ENCODE measurements around the gene SIGLEC12.

Gene SIGLEC12

GRCh38 chr19:51525651-51526050 lies 24.1 kb upstream of the SIGLEC12 start:
- Histone ChIP-seq H3K36me3 (ENCODE audit: insufficient read depth, low read length) (no peaks in the 10 kb centered on the region), H4K20me1 (ENCODE audit: insufficient read depth, low read length) (no peaks in the 10 kb centered on the region), H3K9me3 (ENCODE audit: low read length) (no peaks in the 10 kb centered on the region), H3K4me3 (ENCODE audit: low read depth, low read length, poor library complexity, severe bottlenecking) (no peak overlapping the region), H3K9ac (ENCODE audit: low read length) (no peak overlapping the region), H3F3A (ENCODE audit: insufficient read depth, low read length) (no peaks in the 10 kb centered on the region), H3K9me2 (ENCODE audit: low read depth, low read length) (no peaks in the 10 kb centered on the region), H2AFZ (ENCODE audit: low read length) (no peak overlapping the region), H3K4me1 (ENCODE audit: insufficient read depth, low read length, severe bottlenecking) (no peaks in the 10 kb centered on the region), H3K4me2 (ENCODE audit: low read length) (no peak overlapping the region), H3K27ac (ENCODE audit: low read depth, low read length, poor library complexity, severe bottlenecking) (no peak overlapping the region), H3K27me3 (ENCODE audit: insufficient read depth, low read length) (peaks cover 6% of the 10 kb centered on the region; the same call in 1 of the 2 replicates), H3K79me2 (ENCODE audit: insufficient read depth, low read length) (no peaks in the 10 kb centered on the region)
- TF ChIP-seq, protein P1, sequence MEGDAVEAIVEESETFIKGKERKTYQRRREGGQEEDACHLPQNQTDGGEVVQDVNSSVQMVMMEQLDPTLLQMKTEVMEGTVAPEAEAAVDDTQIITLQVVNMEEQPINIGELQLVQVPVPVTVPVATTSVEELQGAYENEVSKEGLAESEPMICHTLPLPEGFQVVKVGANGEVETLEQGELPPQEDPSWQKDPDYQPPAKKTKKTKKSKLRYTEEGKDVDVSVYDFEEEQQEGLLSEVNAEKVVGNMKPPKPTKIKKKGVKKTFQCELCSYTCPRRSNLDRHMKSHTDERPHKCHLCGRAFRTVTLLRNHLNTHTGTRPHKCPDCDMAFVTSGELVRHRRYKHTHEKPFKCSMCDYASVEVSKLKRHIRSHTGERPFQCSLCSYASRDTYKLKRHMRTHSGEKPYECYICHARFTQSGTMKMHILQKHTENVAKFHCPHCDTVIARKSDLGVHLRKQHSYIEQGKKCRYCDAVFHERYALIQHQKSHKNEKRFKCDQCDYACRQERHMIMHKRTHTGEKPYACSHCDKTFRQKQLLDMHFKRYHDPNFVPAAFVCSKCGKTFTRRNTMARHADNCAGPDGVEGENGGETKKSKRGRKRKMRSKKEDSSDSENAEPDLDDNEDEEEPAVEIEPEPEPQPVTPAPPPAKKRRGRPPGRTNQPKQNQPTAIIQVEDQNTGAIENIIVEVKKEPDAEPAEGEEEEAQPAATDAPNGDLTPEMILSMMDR (IDR thresholded peaks at IDR 0.05; ENCODE audit: low read length) = no peak
- no peak for TF ChIP-seq EZH2 (IDR thresholded peaks at IDR 0.05; ENCODE audit: borderline replicate concordance, low read length)

- Histone ChIP-seq H3K27me3 (ENCODE audit: insufficient read depth, low read length) (peaks cover 6% of the 10 kb centered on the region; the same call in 1 of the 2 replicates), H3K4me2 (ENCODE audit: low read length) (no peak overlapping the region), H3K27ac (ENCODE audit: low read depth, low read length, poor library complexity, severe bottlenecking) (no peak overlapping the region), H3K79me2 (ENCODE audit: insufficient read depth, low read length) (no peaks in the 10 kb centered on the region), H4K20me1 (ENCODE audit: insufficient read depth, low read length) (no peaks in the 10 kb centered on the region), H3K9ac (ENCODE audit: low read length) (no peak overlapping the region), H3K36me3 (ENCODE audit: insufficient read depth, low read length) (no peaks in the 10 kb centered on the region), H3K4me3 (ENCODE audit: low read depth, low read length, poor library complexity, severe bottlenecking) (no peak overlapping the region), H3K4me1 (ENCODE audit: insufficient read depth, low read length, severe bottlenecking) (no peaks in the 10 kb centered on the region), H3K9me3 (ENCODE audit: low read length) (no peaks in the 10 kb centered on the region), H3K9me2 (ENCODE audit: low read depth, low read length) (no peaks in the 10 kb centered on the region), H2AFZ (ENCODE audit: low read length) (no peak overlapping the region), H3F3A (ENCODE audit: insufficient read depth, low read length) (no peaks in the 10 kb centered on the region)
- TF ChIP-seq, protein P1 (IDR thresholded peaks at IDR 0.05; ENCODE audit: low read length) = no peak
- TF ChIP-seq EZH2 (IDR thresholded peaks at IDR 0.05; ENCODE audit: borderline replicate concordance, low read length) = no peak
Measured at GRCh38 chr19:51524666-51525264, 23.2 kb upstream of the SIGLEC12 start.

DNA sequence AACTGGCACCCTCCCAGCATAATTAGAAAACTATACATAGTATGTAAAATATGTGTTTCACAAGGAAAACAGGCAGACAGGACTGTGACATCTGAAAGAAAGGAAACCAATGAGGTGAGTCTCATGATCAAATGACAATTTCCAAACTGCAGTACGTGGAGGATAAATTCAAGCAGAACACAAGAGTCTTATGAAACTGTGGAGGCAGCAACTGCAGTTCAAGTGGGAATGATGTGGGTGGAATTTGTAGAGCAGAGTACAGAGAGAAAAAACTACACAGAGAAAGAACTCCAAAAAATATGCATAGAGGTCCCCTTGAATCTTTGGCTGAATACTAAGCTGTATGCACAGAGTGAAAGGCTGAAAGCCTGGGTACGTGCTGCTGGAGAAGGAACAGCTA lies 20.2 kb upstream of the SIGLEC12 start:
- Histone ChIP-seq H3K4me3 (ENCODE audit: low read depth, low read length, poor library complexity, severe bottlenecking) (no peak overlapping the region), H3F3A (ENCODE audit: insufficient read depth, low read length) (no peaks in the 10 kb centered on the region), H3K36me3 (ENCODE audit: insufficient read depth, low read length) (no peaks in the 10 kb centered on the region), H4K20me1 (ENCODE audit: insufficient read depth, low read length) (no peaks in the 10 kb centered on the region), H3K4me2 (ENCODE audit: low read length) (no peak overlapping the region), H3K9ac (ENCODE audit: low read length) (no peak overlapping the region), H3K79me2 (ENCODE audit: insufficient read depth, low read length) (no peaks in the 10 kb centered on the region), H3K4me1 (ENCODE audit: insufficient read depth, low read length, severe bottlenecking) (no peaks in the 10 kb centered on the region), H3K27ac (ENCODE audit: low read depth, low read length, poor library complexity, severe bottlenecking) (no peak overlapping the region), H3K27me3 (ENCODE audit: insufficient read depth, low read length) (no peaks in the 10 kb centered on the region), H3K9me2 (ENCODE audit: low read depth, low read length) (no peaks in the 10 kb centered on the region), H3K9me3 (ENCODE audit: low read length) (no peaks in the 10 kb centered on the region), H2AFZ (ENCODE audit: low read length) (no peak overlapping the region)
- no peak for TF ChIP-seq EZH2 (IDR thresholded peaks at IDR 0.05; ENCODE audit: borderline replicate concordance, low read length)
- TF ChIP-seq, protein P1 (IDR thresholded peaks at IDR 0.05; ENCODE audit: low read length) = no peak
